ENCODE measurements around the gene CNTNAP3B.
"Not testable (repeated sequence)": the region's sequence is repeated elsewhere in the genome, so short reads cannot be mapped to it uniquely, and the experiment has no call there.

GRCh38 chr9:41953007-41953406 lies 176.2 kb downstream of the CNTNAP3B start:
- TF ChIP-seq, protein P1, sequence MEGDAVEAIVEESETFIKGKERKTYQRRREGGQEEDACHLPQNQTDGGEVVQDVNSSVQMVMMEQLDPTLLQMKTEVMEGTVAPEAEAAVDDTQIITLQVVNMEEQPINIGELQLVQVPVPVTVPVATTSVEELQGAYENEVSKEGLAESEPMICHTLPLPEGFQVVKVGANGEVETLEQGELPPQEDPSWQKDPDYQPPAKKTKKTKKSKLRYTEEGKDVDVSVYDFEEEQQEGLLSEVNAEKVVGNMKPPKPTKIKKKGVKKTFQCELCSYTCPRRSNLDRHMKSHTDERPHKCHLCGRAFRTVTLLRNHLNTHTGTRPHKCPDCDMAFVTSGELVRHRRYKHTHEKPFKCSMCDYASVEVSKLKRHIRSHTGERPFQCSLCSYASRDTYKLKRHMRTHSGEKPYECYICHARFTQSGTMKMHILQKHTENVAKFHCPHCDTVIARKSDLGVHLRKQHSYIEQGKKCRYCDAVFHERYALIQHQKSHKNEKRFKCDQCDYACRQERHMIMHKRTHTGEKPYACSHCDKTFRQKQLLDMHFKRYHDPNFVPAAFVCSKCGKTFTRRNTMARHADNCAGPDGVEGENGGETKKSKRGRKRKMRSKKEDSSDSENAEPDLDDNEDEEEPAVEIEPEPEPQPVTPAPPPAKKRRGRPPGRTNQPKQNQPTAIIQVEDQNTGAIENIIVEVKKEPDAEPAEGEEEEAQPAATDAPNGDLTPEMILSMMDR (IDR thresholded peaks at IDR 0.05; ENCODE audit: low read length) = not testable (repeated sequence)
- TF ChIP-seq EZH2 (IDR thresholded peaks at IDR 0.05; ENCODE audit: borderline replicate concordance, low read length) = not testable (repeated sequence)
